Mesodermal cell (in vitro differentiated cells): Measurements from ENCODE around the gene PIAS4.
A peak's percentile ranks its signal among the peaks of the same experiment; 100 is the strongest.

Source experiments
- H3K27ac ChIP-seq: 2 replicates; pipeline ENCODE4 v1.7.0; 2013; ENCODE audit warnings: mild to moderate bottlenecking, low read depth, low read length, moderate library complexity; ENCODE audit not compliant: severe bottlenecking
- H3K36me3 ChIP-seq: 2 replicates; pipeline ENCODE4 v1.7.1; 2013; ENCODE audit warnings: mild to moderate bottlenecking, low read length, moderate library complexity; ENCODE audit not compliant: control insufficient read depth, insufficient read depth
- H3K4me1 ChIP-seq: one replicate; pipeline ENCODE4 v1.7.1; 2013; ENCODE audit warnings: mild to moderate bottlenecking, low read length; ENCODE audit not compliant: insufficient read depth, control insufficient read depth, poor library complexity, severe bottlenecking
- H3K4me3 ChIP-seq: 2 replicates; pipeline ENCODE4 v1.7.0; 2013; ENCODE audit warnings: low read length, control low read depth, mild to moderate bottlenecking; ENCODE audit not compliant: insufficient read depth, poor library complexity, severe bottlenecking; ENCODE audit errors: extremely low read depth
- H3K9me3 ChIP-seq: 2 replicates; pipeline ENCODE4 v1.7.1; 2013; ENCODE audit warnings: mild to moderate bottlenecking, low read length, moderate library complexity; ENCODE audit not compliant: control insufficient read depth
- WGBS, 2 experiments: methylation state at CpG; one replicate each; pipeline ENCODE4 v1.1.5; 2013; ENCODE audit warnings: missing lambda C conversion rate in 2 of 2; ENCODE audit not compliant: insufficient coverage in 2 of 2; 5-methylcytosine and 5-hydroxymethylcytosine counted together

Gene PIAS4

DNA sequence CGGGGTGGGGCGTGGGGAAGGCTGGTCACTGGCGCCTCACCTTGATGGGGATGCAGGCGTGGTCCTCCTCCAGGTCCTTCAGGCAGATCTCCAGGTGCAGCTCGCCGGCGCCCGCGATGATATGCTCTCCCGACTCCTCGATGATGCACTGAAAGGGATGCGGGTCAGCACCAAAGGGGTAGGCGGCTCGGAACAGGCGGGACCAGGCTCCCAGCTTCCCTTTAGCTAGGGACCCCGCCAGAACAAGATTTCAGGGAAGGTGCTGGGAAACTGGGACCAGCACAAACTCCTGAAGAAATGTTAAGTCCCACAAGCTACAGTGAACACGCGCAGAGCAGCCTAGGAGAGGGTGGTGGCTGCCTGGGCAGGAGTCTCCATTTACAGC lies 28.3 kb upstream of the PIAS4 start:
- H3K36me3 ChIP-seq, result peaks cover 94% of the 10 kb centered on the region
- H3K4me1 ChIP-seq, result peaks cover 16% of the 10 kb centered on the region
- H3K9me3 ChIP-seq, result no peaks in the 10 kb centered on the region
- no peak overlapping the region for H3K4me3 ChIP-seq
- 96 to 98% methylated on average over 15 to 18 of the region's 18 CpGs for WGBS, 2 experiments
- H3K27ac ChIP-seq, result no peak overlapping the region

DNA sequence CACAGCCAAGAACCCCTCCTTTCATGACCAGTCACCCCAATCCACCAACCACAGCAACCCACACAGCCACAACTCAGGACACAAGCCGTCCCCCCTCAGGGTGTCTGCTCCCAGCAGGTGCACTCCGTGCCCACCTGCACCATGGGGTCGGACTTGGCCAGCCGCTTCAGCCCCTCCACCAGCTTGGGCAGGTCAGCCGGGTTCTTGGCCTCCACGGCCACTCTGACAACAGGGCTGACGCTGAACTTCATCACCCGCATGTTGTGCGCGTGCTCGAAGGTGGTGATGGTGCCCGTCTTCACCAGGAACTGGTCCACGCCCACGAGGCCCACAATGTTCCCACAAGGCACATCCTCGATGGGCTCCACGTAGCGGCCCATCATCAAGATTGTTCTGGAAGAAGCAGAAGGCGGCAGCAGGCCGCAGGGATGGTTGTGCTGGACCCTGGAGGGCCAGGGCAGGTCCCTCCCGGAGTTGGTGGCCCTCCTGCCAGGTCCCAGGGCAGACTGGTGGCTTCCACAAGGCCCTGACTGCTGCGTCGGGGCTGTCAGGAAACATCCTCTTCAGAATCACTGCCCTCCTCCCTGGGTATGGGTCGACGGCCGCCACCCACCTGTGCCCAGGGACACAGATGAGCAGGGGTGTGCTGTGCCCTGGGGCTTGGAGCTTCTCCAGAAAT lies 27.7 kb upstream of the PIAS4 start:
- H3K36me3 ChIP-seq, result peaks cover 99% of the 10 kb centered on the region
- WGBS, 2 experiments, result 98% methylated on average over 24 to 25 of the region's 25 CpGs
- peaks cover 16% of the 10 kb centered on the region for H3K4me1 ChIP-seq
- H3K27ac ChIP-seq, result peak overlapping the region; percentile 5
- no peak overlapping the region for H3K4me3 ChIP-seq
- no peaks in the 10 kb centered on the region for H3K9me3 ChIP-seq

DNA sequence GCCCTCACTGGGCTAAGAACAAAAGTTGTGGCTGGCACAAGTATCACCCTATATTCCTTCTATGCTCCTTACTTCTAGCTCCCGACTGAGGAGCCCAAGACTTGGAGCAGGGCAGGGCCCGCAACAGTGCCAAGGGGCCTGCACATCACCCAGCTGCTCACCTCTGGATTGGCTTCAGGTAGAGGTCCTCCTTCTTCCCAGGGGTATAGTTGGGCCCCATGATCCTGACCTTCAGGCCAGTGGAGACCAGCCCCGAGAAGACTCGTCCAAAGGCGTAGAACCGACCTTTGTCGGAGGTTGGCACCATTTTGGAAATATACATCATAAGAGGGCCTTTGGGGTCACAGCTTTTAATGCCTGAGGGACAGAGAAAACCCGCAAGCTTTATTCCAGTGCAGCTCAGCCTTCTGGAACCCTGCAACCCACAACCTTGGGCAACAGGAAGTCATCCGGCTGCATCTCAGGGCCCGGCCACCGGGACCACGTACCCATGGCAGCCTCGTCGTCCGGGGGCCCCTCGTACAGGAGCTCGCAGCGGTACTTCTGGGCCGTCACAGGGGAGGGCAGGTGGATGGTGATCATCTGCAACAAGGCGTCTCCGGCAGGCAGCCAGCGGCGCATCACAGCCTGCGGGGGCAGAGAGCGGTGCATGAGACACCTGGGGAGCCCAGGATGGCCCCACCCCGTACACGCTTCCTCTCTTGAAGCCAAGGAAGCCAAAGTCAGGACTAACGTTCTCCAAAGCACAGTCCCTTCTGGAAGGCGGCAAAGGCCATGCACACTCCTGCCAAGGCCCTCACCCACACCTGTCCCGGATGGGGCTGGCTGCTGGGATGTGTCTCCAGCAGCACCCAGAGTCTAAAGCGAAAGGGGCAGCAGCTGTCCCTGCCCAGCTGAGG lies 26.9 kb upstream of the PIAS4 start:
- H3K4me1 ChIP-seq, result peaks cover 16% of the 10 kb centered on the region
- H3K27ac ChIP-seq, result peak overlapping the region; percentile 57
- no peak overlapping the region for H3K4me3 ChIP-seq
- no peaks in the 10 kb centered on the region for H3K9me3 ChIP-seq
- peaks cover 93% of the 10 kb centered on the region for H3K36me3 ChIP-seq
- 97% methylated on average over 29 to 30 of the region's 31 CpGs for WGBS, 2 experiments

DNA sequence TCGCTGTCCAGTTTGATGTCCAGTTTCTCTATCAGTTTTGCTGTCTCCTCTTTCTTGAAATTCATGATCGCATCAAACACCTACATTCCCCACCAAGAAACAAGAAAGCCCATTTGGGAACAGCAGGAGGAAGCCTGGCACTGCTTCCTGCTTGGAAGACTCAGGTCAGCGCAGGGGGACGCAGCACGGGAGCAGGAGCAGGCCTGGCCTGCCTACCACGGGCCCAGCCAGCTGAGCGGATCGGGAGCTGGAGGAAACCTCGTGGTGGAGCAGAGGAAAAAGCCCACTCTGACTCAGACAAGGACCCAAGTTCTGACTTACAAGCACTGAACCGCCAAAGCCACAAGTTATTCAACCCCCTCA lies 26.2 kb upstream of the PIAS4 start:
- H3K4me3 ChIP-seq, result no peak overlapping the region
- no peaks in the 10 kb centered on the region for H3K9me3 ChIP-seq
- WGBS, 2 experiments, result 97 to 99% methylated on average over 10 of the region's 10 CpGs
- peaks cover 85% of the 10 kb centered on the region for H3K36me3 ChIP-seq
- peaks cover 23% of the 10 kb centered on the region for H3K4me1 ChIP-seq
- H3K27ac ChIP-seq, result peak overlapping the region; percentile 57

DNA sequence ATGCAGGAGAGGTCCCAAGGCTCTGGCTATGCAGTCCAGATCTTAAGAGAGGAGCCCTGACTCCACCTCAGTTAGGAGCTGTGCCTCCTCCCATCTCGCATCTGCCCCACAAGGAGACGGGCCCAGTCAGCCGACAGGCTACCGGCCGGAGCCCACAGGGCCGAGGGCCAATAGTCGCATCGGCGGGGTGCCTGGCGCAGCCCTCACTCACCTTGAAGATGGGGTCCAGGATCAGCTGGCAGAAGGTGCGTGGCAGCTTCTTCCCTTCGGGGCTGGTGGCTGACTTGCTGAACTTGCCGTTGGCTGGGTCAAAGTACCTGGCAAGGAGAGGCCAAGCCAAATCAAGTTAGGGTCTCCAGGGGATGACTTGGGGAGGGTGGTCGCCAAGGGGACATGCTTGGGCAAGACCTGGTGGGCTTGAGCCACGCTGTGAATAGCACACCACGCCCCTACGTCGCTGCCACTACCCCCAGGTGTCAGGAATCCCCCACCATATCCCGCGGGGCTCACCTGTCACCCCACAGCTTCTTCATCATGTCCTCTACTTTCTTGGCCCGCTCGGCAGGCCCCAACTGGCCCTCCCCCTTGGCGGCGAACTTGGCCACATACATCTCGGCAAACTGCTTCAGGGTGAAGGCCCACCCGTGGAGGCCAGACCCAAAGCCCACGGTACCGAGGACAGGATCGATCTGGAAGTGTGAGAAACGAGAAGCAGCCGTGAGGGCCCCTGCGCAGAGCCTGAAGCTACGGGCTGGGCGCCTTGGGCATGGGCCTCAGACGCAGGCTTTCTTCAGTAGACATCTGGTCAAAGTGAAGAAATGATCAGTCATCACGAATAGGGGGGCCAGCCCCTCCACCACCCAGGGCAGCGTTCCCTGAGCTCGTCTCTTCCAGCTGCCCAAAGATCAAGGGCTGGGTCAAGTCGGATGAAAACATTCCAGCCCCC lies 25.5 kb upstream of the PIAS4 start:
- 96 to 97% methylated on average over 36 to 38 of the region's 39 CpGs for WGBS, 2 experiments
- Histone ChIP-seq H3K4me1 (peaks cover 30% of the 10 kb centered on the region), H3K4me3 (no peak overlapping the region), H3K27ac (peak overlapping the region; percentile 57), H3K9me3 (no peaks in the 10 kb centered on the region), H3K36me3 (peaks cover 79% of the 10 kb centered on the region)

DNA sequence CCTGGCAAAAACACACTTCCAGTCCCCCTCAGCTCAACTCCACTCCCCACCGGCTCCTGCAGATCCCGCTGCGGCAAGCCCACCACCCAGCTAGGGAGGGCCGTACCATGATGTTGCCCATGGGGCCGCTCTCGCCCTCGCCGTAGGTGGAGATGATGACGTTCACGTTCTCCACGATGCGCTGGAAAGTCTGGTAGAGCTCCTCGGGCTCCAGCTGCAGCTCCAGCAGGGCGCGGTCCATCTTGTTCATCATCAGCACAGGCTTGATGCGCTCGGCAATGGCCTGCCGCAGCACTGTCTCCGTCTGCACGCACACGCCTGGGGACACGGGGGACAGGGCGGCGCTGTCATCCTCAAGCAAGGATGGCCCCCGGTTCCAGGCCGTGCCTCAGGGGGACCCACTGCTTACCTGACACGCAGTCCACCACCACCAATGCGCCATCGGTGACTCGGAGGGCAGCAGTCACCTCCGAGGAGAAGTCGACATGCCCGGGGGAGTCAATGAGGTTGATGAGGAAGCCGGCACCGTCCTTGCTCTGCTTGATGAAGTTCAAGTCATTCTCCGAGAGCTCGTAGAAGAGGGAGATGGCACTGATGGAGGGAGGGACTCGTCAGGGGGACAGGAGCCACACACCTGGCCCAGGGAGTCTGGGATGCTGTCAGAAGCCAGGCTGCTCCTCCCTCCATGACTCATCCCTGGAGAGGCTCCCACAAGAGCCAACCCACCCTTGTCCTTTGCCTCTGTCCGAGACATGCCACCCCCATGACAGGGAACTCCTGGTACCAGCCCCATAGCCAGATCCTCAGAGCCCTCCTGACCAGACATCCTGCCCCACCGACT lies 24.6 kb upstream of the PIAS4 start:
- Histone ChIP-seq H3K9me3 (no peaks in the 10 kb centered on the region), H3K4me1 (peaks cover 36% of the 10 kb centered on the region), H3K4me3 (peak overlapping the region; percentile 97), H3K36me3 (peaks cover 70% of the 10 kb centered on the region), H3K27ac (peak overlapping the region; percentile 99)
- 95% methylated on average over 31 to 40 of the region's 40 CpGs for WGBS, 2 experiments

DNA sequence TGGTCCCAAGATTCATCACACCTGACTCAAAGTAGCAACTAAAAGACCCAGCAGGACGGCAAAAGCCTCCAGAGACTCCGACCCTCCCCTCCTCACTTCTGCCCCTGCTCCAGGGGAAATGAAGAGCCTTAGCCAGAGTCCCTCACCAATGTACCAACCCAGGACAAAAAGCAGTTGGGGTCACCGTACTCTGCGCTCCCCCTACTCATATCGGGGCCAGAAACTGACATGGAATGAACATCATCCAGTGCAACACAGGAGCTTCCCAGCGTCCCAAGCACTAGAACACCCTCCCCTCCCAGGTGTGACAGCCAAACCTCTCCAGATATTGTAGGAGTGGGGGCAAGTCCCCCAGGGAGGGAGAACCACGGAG lies 24.0 kb upstream of the PIAS4 start:
- H3K36me3 ChIP-seq, result peaks cover 64% of the 10 kb centered on the region
- peak overlapping the region; percentile 99 for H3K27ac ChIP-seq
- H3K4me1 ChIP-seq, result peaks cover 36% of the 10 kb centered on the region
- peak overlapping the region; percentile 97 for H3K4me3 ChIP-seq
- H3K9me3 ChIP-seq, result no peaks in the 10 kb centered on the region
- 77 to 82% methylated on average over 5 to 6 of the region's 7 CpGs for WGBS, 2 experiments

DNA sequence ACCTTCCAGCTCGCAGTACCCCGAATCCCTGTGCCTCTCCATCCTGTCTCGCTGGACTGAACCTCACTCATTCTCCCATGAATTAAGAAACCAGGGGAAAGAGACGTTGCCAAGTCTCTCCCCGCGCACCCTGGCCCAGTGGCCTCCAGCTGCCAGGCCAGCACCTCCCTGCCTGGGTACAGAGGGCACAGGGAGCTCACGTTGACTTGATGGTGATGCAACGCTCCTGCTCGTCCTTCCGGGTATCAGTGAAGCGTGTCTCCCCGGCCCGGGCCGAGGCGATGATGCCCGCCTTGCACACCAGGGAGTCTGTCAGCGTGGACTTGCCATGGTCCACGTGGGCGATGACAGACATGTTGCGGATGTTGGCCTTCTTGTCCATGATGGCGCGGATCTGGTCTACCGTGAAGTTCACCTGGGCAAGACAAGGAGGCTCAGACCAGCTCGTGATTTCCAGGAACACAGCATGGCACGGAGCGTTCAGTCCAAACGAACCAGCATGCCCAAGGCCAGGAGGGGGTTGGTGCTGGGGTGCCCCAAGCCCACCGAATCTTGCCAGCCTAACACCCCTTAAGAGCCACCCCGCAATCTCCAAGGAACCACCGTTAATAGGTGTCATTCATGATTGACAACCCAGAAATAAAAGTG lies 23.5 kb upstream of the PIAS4 start:
- Histone ChIP-seq H3K4me3 (peak overlapping the region; percentile 97), H3K36me3 (peaks cover 58% of the 10 kb centered on the region), H3K9me3 (no peaks in the 10 kb centered on the region), H3K4me1 (peaks cover 36% of the 10 kb centered on the region), H3K27ac (peak overlapping the region; percentile 99)
- WGBS, 2 experiments, result 31 to 38% methylated on average over 26 to 30 of the region's 30 CpGs

DNA sequence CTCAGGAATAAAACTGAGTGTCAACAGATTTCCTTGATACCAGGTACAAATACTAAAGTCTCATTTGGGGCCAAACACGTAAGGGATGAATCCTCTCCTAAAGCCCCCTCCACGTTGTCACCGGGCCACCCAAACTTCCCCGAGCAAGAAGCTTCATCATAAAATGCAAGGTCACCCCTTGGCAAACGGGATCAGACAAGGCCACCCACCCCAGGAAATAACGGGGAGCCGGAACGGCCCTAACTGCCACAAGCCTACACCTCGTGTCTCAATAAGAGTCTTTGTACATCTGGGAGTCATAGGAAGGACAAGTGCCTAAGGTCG lies 23.0 kb upstream of the PIAS4 start:
- H3K9me3 ChIP-seq, result no peaks in the 10 kb centered on the region
- peaks cover 53% of the 10 kb centered on the region for H3K36me3 ChIP-seq
- H3K4me1 ChIP-seq, result peaks cover 36% of the 10 kb centered on the region
- peak overlapping the region; percentile 99 for H3K27ac ChIP-seq
- peak overlapping the region; percentile 97 for H3K4me3 ChIP-seq
- 0% methylated on average over 8 to 10 of the region's 10 CpGs for WGBS, 2 experiments
